Peyer's patch (tissue), 4 donors: ENCODE measurements around the gene SPAG9. TPM values are rescaled to one million over a fixed set of nuclear protein-coding genes. Genes with fewer than 3 reads are reported as not detected.

Experiments used
- DNase-seq, 3 donors: peaks; one replicate each; pipeline ENCODE4 v3.0.0-alpha.2; 2017 to 2019
- H3K27ac ChIP-seq, 4 donors: fragments of 200-600 bp; sonication (generic); one replicate each; pipeline ENCODE4 v1.5.1; 2016 to 2019
- H3K27me3 ChIP-seq, 2 donors: fragments of 200-600 bp; sonication (generic); one replicate each; pipeline ENCODE4 v1.5.1; 2019
- H3K36me3 ChIP-seq, 3 donors: fragments of 200-600 bp; sonication (generic); one replicate each; pipeline ENCODE4 v1.5.1; 2016 to 2019
- H3K4me1 ChIP-seq, 4 donors: fragments of 200-600 bp; sonication (generic); one replicate each; pipeline ENCODE4 v1.5.1; 2016 to 2019
- H3K4me3 ChIP-seq, 4 donors: fragments of 200-600 bp; sonication (generic); 1 replicate in 3 of 4; 2 replicates in 1 of 4; pipeline ENCODE4 v1.5.1; 2016 to 2019; ENCODE audit warnings: mild to moderate bottlenecking in 1 of 4
- H3K9me3 ChIP-seq, 4 donors: fragments of 200-600 bp; sonication (generic); one replicate each; pipeline ENCODE4 v1.5.1; 2016 to 2019; ENCODE audit warnings: mild to moderate bottlenecking in 1 of 4
- POLR2A ChIP-seq, 2 donors: fragments of 450-650 bp; IDR thresholded peaks; one replicate each; pipeline ENCODE4 v1.5.1; 2017; ENCODE audit warnings: antibody characterized with exemption in 2 of 2, mild to moderate bottlenecking in 2 of 2, moderate library complexity in 2 of 2
- total RNA-seq, 4 donors: library from RNA; depleted of rRNA; stranded (reverse); fragments of >200 nt; gene quantifications; one replicate each; pipeline ENCODE4 v1.1.0, GENCODE V29; 2016
- TF ChIP-seq, protein P1 (sequence below), 6 experiments: fragments of 450-650 bp in 4 of 6; fragments of 200-600 bp in 2 of 6; sonication (generic) in 1 of 6; IDR thresholded peaks; one replicate each; pipeline ENCODE4 v1.5.1; 2017 to 2019; ENCODE audit warnings: antibody characterized with exemption in 6 of 6, mild to moderate bottlenecking in 3 of 6, moderate library complexity in 1 of 6

SPAG9 gene, protein sequence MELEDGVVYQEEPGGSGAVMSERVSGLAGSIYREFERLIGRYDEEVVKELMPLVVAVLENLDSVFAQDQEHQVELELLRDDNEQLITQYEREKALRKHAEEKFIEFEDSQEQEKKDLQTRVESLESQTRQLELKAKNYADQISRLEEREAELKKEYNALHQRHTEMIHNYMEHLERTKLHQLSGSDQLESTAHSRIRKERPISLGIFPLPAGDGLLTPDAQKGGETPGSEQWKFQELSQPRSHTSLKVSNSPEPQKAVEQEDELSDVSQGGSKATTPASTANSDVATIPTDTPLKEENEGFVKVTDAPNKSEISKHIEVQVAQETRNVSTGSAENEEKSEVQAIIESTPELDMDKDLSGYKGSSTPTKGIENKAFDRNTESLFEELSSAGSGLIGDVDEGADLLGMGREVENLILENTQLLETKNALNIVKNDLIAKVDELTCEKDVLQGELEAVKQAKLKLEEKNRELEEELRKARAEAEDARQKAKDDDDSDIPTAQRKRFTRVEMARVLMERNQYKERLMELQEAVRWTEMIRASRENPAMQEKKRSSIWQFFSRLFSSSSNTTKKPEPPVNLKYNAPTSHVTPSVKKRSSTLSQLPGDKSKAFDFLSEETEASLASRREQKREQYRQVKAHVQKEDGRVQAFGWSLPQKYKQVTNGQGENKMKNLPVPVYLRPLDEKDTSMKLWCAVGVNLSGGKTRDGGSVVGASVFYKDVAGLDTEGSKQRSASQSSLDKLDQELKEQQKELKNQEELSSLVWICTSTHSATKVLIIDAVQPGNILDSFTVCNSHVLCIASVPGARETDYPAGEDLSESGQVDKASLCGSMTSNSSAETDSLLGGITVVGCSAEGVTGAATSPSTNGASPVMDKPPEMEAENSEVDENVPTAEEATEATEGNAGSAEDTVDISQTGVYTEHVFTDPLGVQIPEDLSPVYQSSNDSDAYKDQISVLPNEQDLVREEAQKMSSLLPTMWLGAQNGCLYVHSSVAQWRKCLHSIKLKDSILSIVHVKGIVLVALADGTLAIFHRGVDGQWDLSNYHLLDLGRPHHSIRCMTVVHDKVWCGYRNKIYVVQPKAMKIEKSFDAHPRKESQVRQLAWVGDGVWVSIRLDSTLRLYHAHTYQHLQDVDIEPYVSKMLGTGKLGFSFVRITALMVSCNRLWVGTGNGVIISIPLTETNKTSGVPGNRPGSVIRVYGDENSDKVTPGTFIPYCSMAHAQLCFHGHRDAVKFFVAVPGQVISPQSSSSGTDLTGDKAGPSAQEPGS (N-terminal part only)
- 100 to 1,000 TPM; 104 to 149 (median 132) TPM for total RNA-seq

DNA sequence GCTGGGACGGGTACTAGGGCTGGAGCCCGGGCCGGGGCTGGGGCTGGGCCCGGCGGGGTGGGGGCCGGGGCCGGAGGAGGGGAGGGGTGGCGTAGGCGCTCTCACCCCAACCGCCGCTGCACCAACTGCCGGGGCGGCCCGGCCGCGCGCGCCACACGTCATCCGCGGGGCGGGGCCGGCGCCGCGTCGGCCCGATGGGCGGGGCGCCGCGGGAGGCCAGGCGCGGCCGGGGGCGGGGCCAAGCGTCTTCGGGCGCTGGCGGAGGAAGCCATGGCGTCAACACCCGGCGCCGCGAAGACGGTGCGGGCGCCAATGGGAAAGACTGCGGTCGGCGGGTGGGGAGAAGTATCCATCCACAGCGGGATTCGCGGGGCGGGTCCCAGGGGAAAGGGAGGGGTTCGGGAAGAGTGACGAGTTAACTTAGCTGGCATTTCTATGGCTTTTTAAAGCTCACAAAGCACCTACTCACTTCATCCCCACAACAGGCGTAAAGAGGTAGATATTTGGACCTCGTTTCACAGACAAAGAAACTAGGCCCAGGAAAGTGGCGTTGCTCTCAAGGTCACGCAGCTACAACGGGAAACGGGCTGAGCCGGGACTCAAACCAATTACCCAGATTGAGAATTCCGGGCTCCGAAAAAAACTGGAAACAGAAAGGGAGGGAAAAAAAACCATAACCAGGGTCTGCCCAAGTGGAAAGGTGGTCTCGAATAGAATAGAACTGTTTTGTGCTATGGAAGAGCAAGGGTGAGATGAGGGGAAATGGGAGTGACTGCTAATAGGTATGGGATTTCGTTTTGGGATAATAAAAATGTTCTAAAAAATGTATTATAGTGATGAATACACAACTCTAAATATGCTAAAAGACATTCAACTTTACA, at the start of gene SPAG9:
Gene SPAG9 (minus strand): TSS at position 130 of the 881 bp plus-strand sequence. CDS start 212 bp downstream, outside the sequence.
- TF ChIP-seq, protein P1, sequence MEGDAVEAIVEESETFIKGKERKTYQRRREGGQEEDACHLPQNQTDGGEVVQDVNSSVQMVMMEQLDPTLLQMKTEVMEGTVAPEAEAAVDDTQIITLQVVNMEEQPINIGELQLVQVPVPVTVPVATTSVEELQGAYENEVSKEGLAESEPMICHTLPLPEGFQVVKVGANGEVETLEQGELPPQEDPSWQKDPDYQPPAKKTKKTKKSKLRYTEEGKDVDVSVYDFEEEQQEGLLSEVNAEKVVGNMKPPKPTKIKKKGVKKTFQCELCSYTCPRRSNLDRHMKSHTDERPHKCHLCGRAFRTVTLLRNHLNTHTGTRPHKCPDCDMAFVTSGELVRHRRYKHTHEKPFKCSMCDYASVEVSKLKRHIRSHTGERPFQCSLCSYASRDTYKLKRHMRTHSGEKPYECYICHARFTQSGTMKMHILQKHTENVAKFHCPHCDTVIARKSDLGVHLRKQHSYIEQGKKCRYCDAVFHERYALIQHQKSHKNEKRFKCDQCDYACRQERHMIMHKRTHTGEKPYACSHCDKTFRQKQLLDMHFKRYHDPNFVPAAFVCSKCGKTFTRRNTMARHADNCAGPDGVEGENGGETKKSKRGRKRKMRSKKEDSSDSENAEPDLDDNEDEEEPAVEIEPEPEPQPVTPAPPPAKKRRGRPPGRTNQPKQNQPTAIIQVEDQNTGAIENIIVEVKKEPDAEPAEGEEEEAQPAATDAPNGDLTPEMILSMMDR (IDR thresholded peaks at IDR 0.05), result no peak
- TF ChIP-seq POLR2A (IDR thresholded peaks at IDR 0.05), result peak; percentile 71 to 87
- DNase-seq, result peak; percentile 88 to 97 (median 96)
- Histone ChIP-seq H3K27ac (peak within 1 kb of the TSS; percentile 99 to 100 (median 100)), H3K4me1 (peaks cover 4 to 40% (median 4%) of the 10 kb centered on the region in 4 donors), H3K27me3 (no peaks in the 10 kb centered on the region), H3K4me3 (peak within 1 kb of the TSS; percentile 91 to 100 (median 98)), H3K9me3 (no peaks in the 10 kb centered on the region), H3K36me3 (no peaks in the 10 kb centered on the region)

DNA sequence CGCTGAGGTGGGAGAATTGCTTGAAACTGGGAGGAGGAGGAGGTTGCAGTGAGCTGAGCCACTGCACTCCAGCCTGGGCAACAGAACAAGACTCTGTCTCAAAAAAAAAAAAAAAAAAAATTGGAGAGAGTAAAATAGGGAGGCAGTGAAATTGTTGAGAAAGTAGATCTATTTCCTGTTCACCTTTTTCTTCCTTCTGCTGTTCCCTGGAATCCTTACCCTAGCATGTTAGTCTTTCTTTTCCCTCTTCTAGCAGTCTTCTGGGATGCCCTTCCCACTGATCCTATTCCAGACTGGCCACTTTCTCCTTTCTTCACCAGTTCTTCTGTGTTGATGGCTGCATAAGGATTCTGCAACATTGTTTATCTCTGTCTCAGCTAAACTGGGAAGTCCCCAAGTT, 48.7 kb upstream of the SPAG9 start:
- DNase-seq, result no peak
- Histone ChIP-seq H3K4me3 (no peak overlapping the region), H3K27ac (no peak overlapping the region), H3K9me3 (no peaks in the 10 kb centered on the region), H3K27me3 (no peaks in the 10 kb centered on the region), H3K36me3 (peaks cover 0 to 23% (median 0%) of the 10 kb centered on the region in 3 donors), H3K4me1 (peaks cover 0 to 23% (median 9%) of the 10 kb centered on the region in 4 donors)
- TF ChIP-seq, protein P1 (IDR thresholded peaks at IDR 0.05), result no peak
- TF ChIP-seq POLR2A (IDR thresholded peaks at IDR 0.05), result no peak

DNA sequence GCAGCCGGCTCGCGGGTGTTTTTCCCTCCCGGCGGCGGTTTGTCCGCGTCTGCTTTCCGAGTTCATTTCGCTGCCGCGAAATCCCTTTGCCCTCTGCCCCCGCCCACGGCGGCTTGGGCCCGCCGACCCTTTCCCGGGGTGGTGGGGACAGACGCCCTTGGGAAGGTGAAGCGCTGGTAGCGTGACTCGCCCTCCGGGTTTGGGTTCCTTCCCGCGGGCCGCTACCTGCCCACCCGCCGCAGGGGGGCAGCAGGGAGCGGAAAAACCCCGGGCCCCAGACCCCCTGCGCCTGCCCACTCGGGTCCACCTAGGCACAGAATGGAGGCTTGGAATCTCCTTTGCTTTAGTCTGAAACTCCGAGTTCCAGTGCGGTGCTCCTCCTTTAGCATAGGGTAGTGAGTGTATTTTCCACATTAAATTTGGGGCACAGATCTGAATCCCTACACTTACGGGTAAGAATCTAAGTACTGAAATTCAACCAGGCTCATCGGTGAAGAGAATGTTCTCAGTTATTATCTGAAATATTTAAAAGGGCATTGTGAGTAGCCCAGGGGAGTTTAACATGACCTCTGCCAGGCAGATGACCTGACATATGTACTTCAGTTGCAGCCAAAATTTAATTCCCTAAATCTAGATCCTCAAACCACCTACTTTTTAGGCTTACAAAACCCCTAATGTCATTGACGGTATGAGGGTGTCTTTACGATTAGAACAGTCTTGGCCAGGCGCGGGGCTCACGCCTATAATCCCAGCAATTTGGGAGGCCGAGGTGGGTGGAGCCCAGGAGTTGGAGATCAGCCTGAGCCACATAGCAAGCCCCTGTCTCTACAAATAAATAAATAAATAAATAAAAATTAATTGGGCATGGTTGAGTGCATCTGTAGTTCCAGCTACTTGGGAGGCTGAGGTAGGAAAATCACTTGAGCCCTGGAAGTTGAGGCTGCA, 46.6 kb upstream of the SPAG9 start:
- no peaks in the 10 kb centered on the region for H3K27me3 ChIP-seq
- peak; percentile 54 to 80 (median 72) for DNase-seq
- H3K4me1 ChIP-seq, result peaks cover 0 to 23% (median 9%) of the 10 kb centered on the region in 4 donors
- peak overlapping the region; percentile 92 to 99 (median 95) for H3K27ac ChIP-seq
- H3K9me3 ChIP-seq, result no peaks in the 10 kb centered on the region
- H3K4me3 ChIP-seq, result peak overlapping the region; percentile 82 to 95 (median 90)
- TF ChIP-seq, protein P1 (IDR thresholded peaks at IDR 0.05), result peak; percentile 43 to 69 (median 62)
- TF ChIP-seq POLR2A (IDR thresholded peaks at IDR 0.05), result no peak
- H3K36me3 ChIP-seq, result peaks cover 0 to 15% (median 0%) of the 10 kb centered on the region in 3 donors

DNA sequence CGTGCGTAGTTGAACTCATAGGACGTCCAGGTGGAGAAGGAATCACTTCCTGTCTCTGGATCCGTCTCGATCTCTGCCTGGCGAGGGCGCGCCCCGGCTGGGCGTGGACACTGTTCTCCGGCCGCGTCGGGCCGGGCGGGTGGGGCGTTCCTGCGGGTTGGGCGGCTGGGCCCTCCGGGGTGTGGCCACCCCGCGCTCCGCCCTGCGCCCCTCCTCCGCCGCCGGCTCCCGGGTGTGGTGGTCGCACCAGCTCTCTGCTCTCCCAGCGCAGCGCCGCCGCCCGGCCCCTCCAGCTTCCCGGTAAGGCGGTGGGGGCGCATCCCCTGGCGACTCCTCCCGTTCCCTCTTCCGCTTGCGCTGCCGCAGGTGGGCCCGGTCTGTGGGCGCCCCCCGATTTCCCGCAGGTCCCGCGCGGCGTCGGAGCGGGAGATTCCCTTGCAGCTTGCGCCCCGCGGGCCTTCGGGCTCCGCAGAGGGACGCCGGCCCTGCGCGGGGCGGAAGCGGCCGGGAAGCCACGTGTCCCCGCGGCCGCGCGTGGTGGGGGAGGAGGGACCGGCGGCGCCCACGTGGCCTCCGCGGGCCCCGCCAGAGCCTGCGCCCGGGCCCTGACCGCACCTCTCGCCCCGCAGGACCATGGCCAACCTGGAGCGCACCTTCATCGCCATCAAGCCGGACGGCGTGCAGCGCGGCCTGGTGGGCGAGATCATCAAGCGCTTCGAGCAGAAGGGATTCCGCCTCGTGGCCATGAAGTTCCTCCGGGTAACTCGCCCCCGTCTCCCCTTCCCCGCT, 45.7 kb upstream of the SPAG9 start, which contains the start of gene NME2:
Gene NME2 (plus strand): TSS at position 214 of the 789 bp plus-strand sequence. CDS start 420 bp downstream, at position 634.
- Histone ChIP-seq H3K9me3 (no peaks in the 10 kb centered on the region), H3K27me3 (no peaks in the 10 kb centered on the region), H3K27ac (peak within 1 kb of the TSS; percentile 92 to 99 (median 95)), H3K4me3 (peak within 1 kb of the TSS; percentile 82 to 95 (median 90)), H3K36me3 (peaks cover 0 to 16% (median 0%) of the 10 kb centered on the region in 3 donors), H3K4me1 (peaks cover 0 to 23% (median 9%) of the 10 kb centered on the region in 4 donors)
- DNase-seq, result peak; percentile 76 to 97 (median 94)
- TF ChIP-seq POLR2A (IDR thresholded peaks at IDR 0.05), result peak in 1 of 2 donors; percentile 89
- TF ChIP-seq, protein P1 (IDR thresholded peaks at IDR 0.05), result no peak
